ENCODE data around the gene RASA1.

DNA sequence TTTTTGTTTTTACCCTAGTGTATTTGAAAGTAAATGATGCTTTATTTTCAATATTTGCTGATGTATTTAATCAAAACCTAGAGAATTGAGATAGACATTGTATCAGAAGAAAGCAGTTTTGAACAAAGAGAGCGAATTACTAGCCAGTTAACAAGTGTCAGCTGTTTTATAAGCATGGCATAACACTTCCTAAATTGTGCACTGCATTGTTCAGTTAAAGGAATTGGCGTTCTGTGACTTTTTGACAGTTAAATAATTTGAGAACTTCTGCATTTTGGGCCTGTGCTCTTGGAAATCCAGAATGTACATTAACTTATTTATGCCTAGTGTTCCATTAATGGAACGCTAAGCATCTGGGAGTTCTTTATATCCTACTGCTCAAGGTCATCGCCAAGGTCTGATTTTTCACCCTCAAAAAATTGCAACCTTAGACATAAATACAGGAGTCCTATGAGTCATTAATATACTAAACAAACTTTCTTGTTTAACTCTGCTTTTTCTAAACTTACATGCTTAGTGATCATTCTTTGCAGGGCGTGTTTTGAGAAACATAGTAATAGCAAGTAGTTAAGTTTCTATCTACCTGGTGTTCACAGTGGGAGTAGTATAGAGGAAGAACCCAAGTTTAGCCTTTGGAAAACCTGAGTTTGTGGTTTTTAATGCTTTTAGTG lies 31.1 kb downstream of the RASA1 start:
- TF ChIP-seq, protein P1, sequence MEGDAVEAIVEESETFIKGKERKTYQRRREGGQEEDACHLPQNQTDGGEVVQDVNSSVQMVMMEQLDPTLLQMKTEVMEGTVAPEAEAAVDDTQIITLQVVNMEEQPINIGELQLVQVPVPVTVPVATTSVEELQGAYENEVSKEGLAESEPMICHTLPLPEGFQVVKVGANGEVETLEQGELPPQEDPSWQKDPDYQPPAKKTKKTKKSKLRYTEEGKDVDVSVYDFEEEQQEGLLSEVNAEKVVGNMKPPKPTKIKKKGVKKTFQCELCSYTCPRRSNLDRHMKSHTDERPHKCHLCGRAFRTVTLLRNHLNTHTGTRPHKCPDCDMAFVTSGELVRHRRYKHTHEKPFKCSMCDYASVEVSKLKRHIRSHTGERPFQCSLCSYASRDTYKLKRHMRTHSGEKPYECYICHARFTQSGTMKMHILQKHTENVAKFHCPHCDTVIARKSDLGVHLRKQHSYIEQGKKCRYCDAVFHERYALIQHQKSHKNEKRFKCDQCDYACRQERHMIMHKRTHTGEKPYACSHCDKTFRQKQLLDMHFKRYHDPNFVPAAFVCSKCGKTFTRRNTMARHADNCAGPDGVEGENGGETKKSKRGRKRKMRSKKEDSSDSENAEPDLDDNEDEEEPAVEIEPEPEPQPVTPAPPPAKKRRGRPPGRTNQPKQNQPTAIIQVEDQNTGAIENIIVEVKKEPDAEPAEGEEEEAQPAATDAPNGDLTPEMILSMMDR (IDR thresholded peaks at IDR 0.05): no peak
- no peak for TF ChIP-seq POLR2A (IDR thresholded peaks at IDR 0.05)
